PC-3 (cell line): Measurements from ENCODE around the gene GOPC. TPM values are rescaled to one million over a fixed set of nuclear protein-coding genes. Genes with fewer than 3 reads are reported as not detected.
"Not testable (repeated sequence)": the region's sequence is repeated elsewhere in the genome, so short reads cannot be mapped to it uniquely, and the experiment has no call there.

Experiments
- ATAC-seq: fragments of 200-7000 bp; cut with Tn5 transposase; 2 replicates; pipeline ENCODE4 v1.9.1; 2020; ENCODE audit warnings: mild to moderate bottlenecking, moderate library complexity
- Bru-seq: library from RNA; stranded (reverse); fragments of 400-500 nt; gene quantifications from one replicate; lab custom pipeline; 2021; lab: Mats Ljungman, UMichigan
- BruChase-seq, 2 experiments: library from RNA; stranded (reverse); fragments of 400-500 nt; gene quantifications; one replicate each; lab custom pipeline; 2021; lab: Mats Ljungman, UMichigan
- BruUV-seq: library from RNA; stranded (reverse); fragments of 400-500 nt; replicated peaks from 2 replicates; lab custom pipeline; 2021; lab: Mats Ljungman, UMichigan
- CTCF ChIA-PET: fragments of 300-600 bp; sonication (Branson Sonifier 250); formaldehyde crosslinking; loops from one replicate; lab custom pipeline; 2022; ENCODE audit warnings: antibody characterized with exemption; lab: Charles Lee
- POLR2A ChIA-PET: fragments of 300-600 bp; sonication (Branson Sonifier 250); formaldehyde crosslinking; loops from one replicate; lab custom pipeline; 2022; ENCODE audit warnings: antibody characterized with exemption; ENCODE audit not compliant: unreplicated experiment; lab: Charles Lee
- DNase-seq: peaks from one replicate; pipeline ENCODE4 v3.0.0-alpha.2; 2015
- H2AFZ ChIP-seq: fragments of 300-600 bp; sonication (generic); 2 replicates; pipeline ENCODE4 v1.6.0; 2016; ENCODE audit warnings: antibody characterized with exemption, low read length
- H3F3A ChIP-seq: fragments of 300-600 bp; sonication (generic); one replicate; pipeline ENCODE4 v1.6.0; 2017; ENCODE audit warnings: antibody characterized with exemption, low read length, control low read depth, mild to moderate bottlenecking; ENCODE audit not compliant: unreplicated experiment
- H3K27ac ChIP-seq: fragments of 300-600 bp; sonication (generic); 2 replicates; pipeline ENCODE4 v1.5.1; 2016; ENCODE audit warnings: mild to moderate bottlenecking, low read length
- H3K27me3 ChIP-seq: fragments of 300-600 bp; sonication (generic); 2 replicates; pipeline ENCODE4 v1.6.1; 2016; ENCODE audit warnings: low read length, mixed read lengths
- H3K36me3 ChIP-seq: fragments of 300-600 bp; sonication (generic); 2 replicates; pipeline ENCODE4 v1.6.1; 2016; ENCODE audit warnings: low read depth, mixed run types, low read length, mixed read lengths
- H3K4me1 ChIP-seq: fragments of 300-600 bp; sonication (generic); 2 replicates; pipeline ENCODE4 v1.5.1; 2016; ENCODE audit warnings: low read length; ENCODE audit not compliant: insufficient read depth
- H3K4me2 ChIP-seq: fragments of 300-600 bp; sonication (generic); 2 replicates; pipeline ENCODE4 v1.6.0; 2016; ENCODE audit warnings: low read length
- H3K4me3 ChIP-seq: fragments of 300-600 bp; sonication (generic); 2 replicates; pipeline ENCODE4 v1.5.1; 2016; ENCODE audit warnings: mild to moderate bottlenecking, low read length, mixed read lengths
- H3K79me2 ChIP-seq: fragments of 300-600 bp; sonication (generic); 2 replicates; pipeline ENCODE4 v1.6.1; 2017; ENCODE audit warnings: low read length, mixed read lengths
- H3K9ac ChIP-seq: fragments of 300-600 bp; sonication (generic); 2 replicates; pipeline ENCODE4 v1.6.0; 2016; ENCODE audit warnings: mild to moderate bottlenecking, low read length
- H3K9me2 ChIP-seq: fragments of 300-600 bp; sonication (generic); replicated peaks from 2 replicates; pipeline ENCODE4 v1.6.1; 2016; ENCODE audit warnings: mixed run types, low read length, mixed read lengths
- H3K9me3 ChIP-seq: fragments of 300-600 bp; sonication (generic); 2 replicates; pipeline ENCODE4 v1.6.1; 2016; ENCODE audit warnings: low read length, mixed read lengths
- H4K20me1 ChIP-seq: fragments of 300-600 bp; sonication (generic); 2 replicates; pipeline ENCODE4 v1.6.1; 2016; ENCODE audit warnings: low read length, mixed read lengths
- EZH2 ChIP-seq: fragments of 300-600 bp; sonication (generic); IDR thresholded peaks from one replicate; pipeline ENCODE4 v1.6.1; 2017; ENCODE audit warnings: antibody characterized with exemption, mild to moderate bottlenecking, low read length; ENCODE audit not compliant: unreplicated experiment
- EZH2phosphoT487 ChIP-seq: fragments of 300-600 bp; sonication (generic); IDR thresholded peaks from 2 replicates; pipeline ENCODE4 v1.6.1; 2018; ENCODE audit warnings: mild to moderate bottlenecking, antibody characterized with exemption, low read length, borderline replicate concordance
- intact Hi-C: fragments of 100-400 bp; cut with micrococcal nuclease; formaldehyde crosslinking; loops from 2 replicates; pipeline ENCODE4 v1.9.0; 2023
- long read RNA-seq: library from polyadenylated mRNA; unstranded; transcript quantifications from one replicate; pipeline ENCODE4 v2.0.0, GENCODE V29; 2021; ENCODE audit not compliant: unreplicated experiment
- total RNA-seq: library from RNA; depleted of rRNA; stranded (reverse); fragments of >200 nt; gene quantifications from 2 replicates; pipeline ENCODE4 v1.2.3, GENCODE V29; 2014; rRNA removed
- TF ChIP-seq, protein P1 (sequence below): fragments of 300-600 bp; sonication (generic); conservative IDR thresholded peaks from 2 replicates; pipeline ENCODE4 v1.5.1; 2017; ENCODE audit warnings: antibody characterized with exemption, low read depth, mild to moderate bottlenecking, low read length

The GOPC gene
- total RNA-seq (15.8 and 17.1 TPM in 2 replicates), Bru-seq, nascent RNA (percentile 77 among the genes with signal in this experiment), BruChase-seq, experiment 1, labeled RNA remaining after a 6-hour chase (percentile 84 among the genes with signal in this experiment), BruChase-seq, experiment 2, labeled RNA remaining after a 2-hour chase (percentile 82 among the genes with signal in this experiment)
- long read RNA-seq, full-length matches to known transcripts: 49 of 80 reads
- long read RNA-seq, partial matches to known transcripts: 29 of 80 reads
- long read RNA-seq, other reads (novel, unspliced or antisense): 2 of 80 reads

DNA sequence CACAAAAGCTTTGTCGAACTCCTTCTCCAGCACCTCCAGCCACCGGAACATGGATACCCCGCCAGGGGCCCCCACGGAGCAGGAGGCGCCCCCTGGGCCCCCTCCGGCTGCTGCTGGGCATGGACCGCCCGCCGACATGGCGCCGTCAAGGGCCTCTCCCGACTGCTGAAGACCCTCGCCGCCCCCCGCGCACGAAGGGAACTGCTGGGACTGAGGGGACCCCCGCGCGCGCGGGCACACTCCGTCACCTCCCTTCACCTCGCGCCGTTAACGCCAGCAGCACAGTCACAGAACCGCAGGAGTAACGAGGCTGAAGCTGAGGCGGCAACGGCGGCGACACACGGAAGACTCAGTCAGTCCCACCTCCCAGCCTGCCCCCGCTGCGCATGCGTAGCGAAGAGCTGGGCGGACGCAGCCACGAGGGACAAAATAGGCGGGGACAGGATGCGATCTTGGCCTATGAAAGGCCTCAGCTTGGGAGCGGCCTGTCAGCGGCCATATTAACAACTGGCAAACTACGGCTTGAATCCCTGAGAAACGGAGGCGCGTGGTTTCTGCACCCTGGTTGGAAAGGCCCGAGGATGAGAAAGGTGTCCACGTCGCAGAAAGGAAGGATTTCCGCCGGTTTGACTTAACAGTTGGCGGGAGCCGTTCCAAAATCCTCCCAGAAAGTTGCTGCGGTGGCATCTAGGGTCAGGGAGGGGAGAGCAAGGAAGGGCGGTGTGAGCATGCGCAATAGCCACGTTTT, at the start of gene GOPC:
TSS of gene GOPC (minus strand) at position 361 of the 748 bp plus-strand sequence. CDS start at position 138, 223 bp downstream.
- peak within 1 kb of the TSS; percentile 93 for H2AFZ ChIP-seq
- H3F3A ChIP-seq: no peaks in the 10 kb centered on the region
- no peaks in the 10 kb centered on the region for H4K20me1 ChIP-seq
- ATAC-seq: peak; percentile 93
- peak within 1 kb of the TSS; percentile 90 for H3K9ac ChIP-seq
- DNase-seq: peak; percentile 96
- CTCF ChIA-PET: interaction anchor here (0.5 to 1.0 kb wide), 3 partner anchors 119 to 168 kb away, joined by 3 to 4 read pairs (median 3); no protein-coding TSS in a partner anchor
- peak within 1 kb of the TSS; percentile 89 for H3K4me2 ChIP-seq
- intact Hi-C loops: loop anchor here (2.0 to 5.0 kb wide), 3 partner anchors 46 to 200 kb away; partner anchors contain the start of gene NUS1
- H3K36me3 ChIP-seq: peaks cover 6% of the 10 kb centered on the region
- no peaks in the 10 kb centered on the region for H3K9me3 ChIP-seq
- peaks cover 49% of the 10 kb centered on the region for H3K79me2 ChIP-seq
- H3K9me2 ChIP-seq: no peaks in the 10 kb centered on the region
- POLR2A ChIA-PET: interaction anchor here (0.6 to 0.7 kb wide), 3 partner anchors 220 to 767 kb away, joined by 3 to 7 read pairs (median 4); no protein-coding TSS in a partner anchor
- no peaks in the 10 kb centered on the region for H3K27me3 ChIP-seq
- TF ChIP-seq EZH2phosphoT487 (no peak), EZH2 (no peak)
- TF ChIP-seq, protein P1, sequence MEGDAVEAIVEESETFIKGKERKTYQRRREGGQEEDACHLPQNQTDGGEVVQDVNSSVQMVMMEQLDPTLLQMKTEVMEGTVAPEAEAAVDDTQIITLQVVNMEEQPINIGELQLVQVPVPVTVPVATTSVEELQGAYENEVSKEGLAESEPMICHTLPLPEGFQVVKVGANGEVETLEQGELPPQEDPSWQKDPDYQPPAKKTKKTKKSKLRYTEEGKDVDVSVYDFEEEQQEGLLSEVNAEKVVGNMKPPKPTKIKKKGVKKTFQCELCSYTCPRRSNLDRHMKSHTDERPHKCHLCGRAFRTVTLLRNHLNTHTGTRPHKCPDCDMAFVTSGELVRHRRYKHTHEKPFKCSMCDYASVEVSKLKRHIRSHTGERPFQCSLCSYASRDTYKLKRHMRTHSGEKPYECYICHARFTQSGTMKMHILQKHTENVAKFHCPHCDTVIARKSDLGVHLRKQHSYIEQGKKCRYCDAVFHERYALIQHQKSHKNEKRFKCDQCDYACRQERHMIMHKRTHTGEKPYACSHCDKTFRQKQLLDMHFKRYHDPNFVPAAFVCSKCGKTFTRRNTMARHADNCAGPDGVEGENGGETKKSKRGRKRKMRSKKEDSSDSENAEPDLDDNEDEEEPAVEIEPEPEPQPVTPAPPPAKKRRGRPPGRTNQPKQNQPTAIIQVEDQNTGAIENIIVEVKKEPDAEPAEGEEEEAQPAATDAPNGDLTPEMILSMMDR: 0 out of 2 replicates have a peak, but pooled peaks have one; percentile 12
- BruUV-seq: no TSS peak
- peak within 1 kb of the TSS; percentile 92 for H3K27ac ChIP-seq
- peaks cover 21% of the 10 kb centered on the region; the same call in 1 of the 2 replicates for H3K4me1 ChIP-seq
- peak within 1 kb of the TSS; percentile 93 for H3K4me3 ChIP-seq

DNA sequence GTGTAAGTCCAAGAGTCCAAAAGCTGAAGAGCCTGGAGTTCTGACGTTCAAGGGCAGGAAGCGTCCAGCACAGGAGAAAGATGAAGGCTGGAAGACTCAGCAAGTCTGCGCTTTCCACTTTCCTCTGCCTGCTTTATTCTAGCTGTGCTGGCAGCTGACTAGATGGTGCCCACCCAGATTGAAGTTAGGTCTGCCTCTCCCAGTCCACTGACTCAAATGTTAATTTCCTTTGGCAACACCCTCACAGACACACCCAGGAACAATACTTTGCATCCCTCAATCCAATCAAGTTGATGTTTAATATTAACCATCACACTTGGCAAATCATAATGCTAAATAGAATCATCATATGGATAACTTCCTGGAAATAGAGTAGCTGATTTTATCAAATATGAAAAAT, 49.7 kb upstream of the GOPC start:
- H3K9ac ChIP-seq, H3K36me3 ChIP-seq, CTCF ChIA-PET, H4K20me1 ChIP-seq, H3K27me3 ChIP-seq, H3F3A ChIP-seq, H3K79me2 ChIP-seq, H3K4me2 ChIP-seq, H3K4me1 ChIP-seq, ATAC-seq, intact Hi-C loops, H3K4me3 ChIP-seq, H3K9me3 ChIP-seq, H3K27ac ChIP-seq, BruUV-seq, H3K9me2 ChIP-seq, H2AFZ ChIP-seq, POLR2A ChIA-PET, DNase-seq: not testable (repeated sequence)

DNA sequence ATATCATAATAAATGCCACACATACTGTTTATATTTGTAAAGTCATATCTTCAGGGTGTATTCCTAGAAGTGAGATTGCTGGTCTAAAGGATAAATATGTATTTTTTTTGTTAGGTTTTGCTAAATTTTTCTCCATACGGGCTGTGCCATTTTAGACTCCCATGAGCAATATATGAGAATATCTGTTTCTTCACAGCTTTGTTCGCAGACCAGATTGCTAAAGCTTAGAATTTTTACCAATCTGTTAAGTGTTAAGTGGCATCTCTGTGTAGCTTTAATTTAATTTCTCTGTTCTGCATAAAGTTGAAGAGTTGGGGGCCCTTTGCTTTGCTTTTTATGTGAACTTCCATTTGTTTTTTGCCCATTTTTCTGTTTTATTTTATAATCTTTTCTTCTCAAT, 40.7 kb upstream of the GOPC start:
- Histone ChIP-seq H3K9ac (no peak overlapping the region), H3K36me3 (no peaks in the 10 kb centered on the region), H3K4me3 (no peak overlapping the region), H3K79me2 (no peaks in the 10 kb centered on the region), H3K27me3 (no peaks in the 10 kb centered on the region), H4K20me1 (no peaks in the 10 kb centered on the region), H3K27ac (no peak overlapping the region), H3K4me2 (no peak overlapping the region), H3K9me2 (no peaks in the 10 kb centered on the region), H3K9me3 (no peaks in the 10 kb centered on the region), H3K4me1 (no peaks in the 10 kb centered on the region), H2AFZ (no peak overlapping the region), H3F3A (no peaks in the 10 kb centered on the region)
- no peak for DNase-seq
- ChIA-PET CTCF (no interaction called here), POLR2A (no interaction called here)
- intact Hi-C loops: no loop called here
- ATAC-seq: no peak
- BruUV-seq: no TSS peak
- no peak for TF ChIP-seq EZH2phosphoT487
- TF ChIP-seq, protein P1: no peak
- no peak for TF ChIP-seq EZH2
